Natural killer cell (primary cell): Measurements from ENCODE around the gene EEA1. TPM values are rescaled to one million over a fixed set of nuclear protein-coding genes. Genes with fewer than 3 reads are reported as not detected.

ENCODE experiments used
- ATAC-seq, 3 donors: fragments of 150-1000 bp in 2 of 3; fragments of 200-7000 bp in 1 of 3; cut with Tn5 transposase; 1 replicate in 1 of 3; 2 replicates in 2 of 3; pipeline ENCODE4 v1.10.0; 2021; ENCODE audit warnings: mild to moderate bottlenecking in 2 of 3, moderate library complexity in 2 of 3
- DNase-seq, 2 donors: peaks; one replicate each; pipeline versions ENCODE4 v3.0.0 to v3.0.0-alpha.2; 2013 to 2021; ENCODE audit warnings: mixed read lengths in 1 of 2
- H3K27ac ChIP-seq: one replicate; pipeline ENCODE4 v1.5.1; 2013; ENCODE audit warnings: mild to moderate bottlenecking, low read length
- H3K27me3 ChIP-seq: one replicate; pipeline ENCODE4 v1.6.1; 2013; ENCODE audit warnings: low read length; ENCODE audit not compliant: control insufficient read depth, insufficient read depth
- H3K36me3 ChIP-seq: one replicate; pipeline ENCODE4 v1.6.1; 2013; ENCODE audit warnings: low read length; ENCODE audit not compliant: control insufficient read depth, insufficient read depth
- H3K4me1 ChIP-seq: one replicate; pipeline ENCODE4 v1.6.1; 2013; ENCODE audit warnings: low read length; ENCODE audit not compliant: control insufficient read depth, insufficient read depth
- H3K4me3 ChIP-seq: one replicate; pipeline ENCODE4 v1.5.1; 2013; ENCODE audit warnings: low read length
- H3K9me3 ChIP-seq: one replicate; pipeline ENCODE4 v1.6.1; 2013; ENCODE audit warnings: low read length; ENCODE audit not compliant: control insufficient read depth, insufficient read depth
- H3K27ac Mint-ChIP-seq, 2 donors: one replicate each; pipeline ENCODE4 v1.8.0; 2022; ENCODE audit warnings: mild to moderate bottlenecking in 2 of 2, mixed read lengths in 2 of 2, moderate library complexity in 1 of 2
- H3K27me3 Mint-ChIP-seq, 2 donors: one replicate each; pipeline ENCODE4 v1.8.0; 2022; ENCODE audit warnings: low read depth in 2 of 2, mixed read lengths in 2 of 2
- H3K36me3 Mint-ChIP-seq: one replicate; pipeline ENCODE4 v1.8.0; 2022; ENCODE audit warnings: mixed read lengths
- H3K4me1 Mint-ChIP-seq, 2 donors: one replicate each; pipeline ENCODE4 v1.8.0; 2022; ENCODE audit warnings: mixed read lengths in 2 of 2
- H3K4me3 Mint-ChIP-seq: one replicate; pipeline ENCODE4 v1.8.0; 2022; ENCODE audit warnings: mild to moderate bottlenecking, moderate library complexity, mixed read lengths
- H3K9me3 Mint-ChIP-seq, 2 donors: one replicate each; pipeline ENCODE4 v1.8.0; 2022; ENCODE audit warnings: mixed read lengths in 2 of 2
- CTCF ChIP-seq: fragments of 200-600 bp; IDR thresholded peaks from one replicate; pipeline ENCODE4 v1.8.0; 2022; ENCODE audit warnings: antibody characterized with exemption
- WGBS: methylation state at CpG from one replicate; pipeline ENCODE4 v1.1.7; 2013; ENCODE audit warnings: missing lambda C conversion rate; ENCODE audit not compliant: insufficient coverage; 5-methylcytosine and 5-hydroxymethylcytosine counted together
- intact Hi-C: fragments of 100-400 bp; cut with micrococcal nuclease; formaldehyde crosslinking; loops from one replicate; pipeline ENCODE4 v1.14.2; 2022
- total RNA-seq, 4 donors: library from RNA; stranded (reverse); fragments of 120-200 nt in 1 of 4; gene quantifications; one replicate each; pipeline versions ENCODE4 v1.2.3 to v1.2.4, GENCODE V29; 2013 to 2022

The EEA1 gene
- total RNA-seq, 3 donors from 2014 or later (not counting 1 experiment from before 2014, with no cell fraction given), result 15.0 to 20.0 (median 15.0) TPM

GRCh38 chr12:92871116-92871515, 58.0 kb downstream of the EEA1 start:
- Mint-ChIP-seq H3K4me3 (no peak overlapping the region), H3K27me3 (no peaks in the 10 kb centered on the region), H3K4me1 (peaks cover 0 to 14% of the 10 kb centered on the region in 2 donors), H3K36me3 (no peaks in the 10 kb centered on the region), H3K9me3 (no peaks in the 10 kb centered on the region), H3K27ac (no peak overlapping the region)
- WGBS, result 57% methylated on average over 3 of the region's 3 CpGs
- Histone ChIP-seq H3K4me3 (no peak overlapping the region), H3K27ac (no peak overlapping the region), H3K27me3 (no peaks in the 10 kb centered on the region), H3K9me3 (no peaks in the 10 kb centered on the region), H3K36me3 (no peaks in the 10 kb centered on the region), H3K4me1 (peaks cover 5% of the 10 kb centered on the region)
- no peak for TF ChIP-seq CTCF
- DNase-seq (no peak), ATAC-seq (no peak)
- intact Hi-C loops, result no loop called here

- intact Hi-C loops, result no loop called here
- H3K27ac ChIP-seq, result no peak overlapping the region
- ATAC-seq (no peak), DNase-seq (no peak)
- H3K4me1 ChIP-seq, result peaks cover 5% of the 10 kb centered on the region
- TF ChIP-seq CTCF, result no peak
- no peaks in the 10 kb centered on the region for H3K27me3 ChIP-seq
- no peaks in the 10 kb centered on the region for H3K36me3 ChIP-seq
- H3K27me3 Mint-ChIP-seq, result no peaks in the 10 kb centered on the region
- H3K36me3 Mint-ChIP-seq, result no peaks in the 10 kb centered on the region
- peaks cover 0 to 17% of the 10 kb centered on the region in 2 donors for H3K4me1 Mint-ChIP-seq
- H3K4me3 Mint-ChIP-seq, result no peak overlapping the region
- no peak overlapping the region for H3K27ac Mint-ChIP-seq
- H3K9me3 Mint-ChIP-seq, result no peaks in the 10 kb centered on the region
- H3K4me3 ChIP-seq, result no peak overlapping the region
- no peaks in the 10 kb centered on the region for H3K9me3 ChIP-seq
- 98% methylated on average over 1 of the region's 2 CpGs for WGBS
Observed at GRCh38 chr12:92866418-92866817, 62.7 kb downstream of the EEA1 start.

GRCh38 chr12:92863251-92863650, 65.8 kb downstream of the EEA1 start:
- Histone ChIP-seq H3K9me3 (no peaks in the 10 kb centered on the region), H3K36me3 (peaks cover 2% of the 10 kb centered on the region), H3K4me3 (no peak overlapping the region), H3K27me3 (no peaks in the 10 kb centered on the region), H3K4me1 (no peaks in the 10 kb centered on the region), H3K27ac (no peak overlapping the region)
- intact Hi-C loops, result no loop called here
- ATAC-seq (no peak), DNase-seq (no peak)
- peaks cover 0 to 7% of the 10 kb centered on the region in 2 donors for H3K4me1 Mint-ChIP-seq
- no peaks in the 10 kb centered on the region for H3K27me3 Mint-ChIP-seq
- WGBS, result 21% methylated on average over 1 of the region's 1 CpG
- no peak overlapping the region for H3K4me3 Mint-ChIP-seq
- no peak overlapping the region for H3K27ac Mint-ChIP-seq
- H3K9me3 Mint-ChIP-seq, result no peaks in the 10 kb centered on the region
- no peak for TF ChIP-seq CTCF
- no peaks in the 10 kb centered on the region for H3K36me3 Mint-ChIP-seq

GRCh38 chr12:92861381-92861780, 67.7 kb downstream of the EEA1 start:
- Mint-ChIP-seq H3K27me3 (no peaks in the 10 kb centered on the region), H3K36me3 (no peaks in the 10 kb centered on the region), H3K4me1 (peaks cover 0 to 7% of the 10 kb centered on the region in 2 donors), H3K27ac (no peak overlapping the region), H3K9me3 (no peaks in the 10 kb centered on the region), H3K4me3 (no peak overlapping the region)
- intact Hi-C loops, result no loop called here
- Histone ChIP-seq H3K27ac (no peak overlapping the region), H3K36me3 (peaks cover 11% of the 10 kb centered on the region), H3K27me3 (no peaks in the 10 kb centered on the region), H3K4me1 (no peaks in the 10 kb centered on the region), H3K9me3 (no peaks in the 10 kb centered on the region), H3K4me3 (no peak overlapping the region)
- TF ChIP-seq CTCF, result no peak
- 100% methylated on average over 3 of the region's 4 CpGs for WGBS
- ATAC-seq (no peak), DNase-seq (no peak)
